A549 (cell line): Measurements from ENCODE around the gene TUBB1. TPM values are rescaled to one million over a fixed set of nuclear protein-coding genes. Genes with fewer than 3 reads are reported as not detected.

Experiments
- ATAC-seq, 2 experiments: fragments of 200-7000 bp in 1 of 2; fragments of >200 bp in 1 of 2; cut with Nextera tagmentation in 1 of 2; cut with Tn5 transposase in 1 of 2; 3 replicates each; pipeline versions ENCODE4 v1.8.0 to v1.9.1; 2018 to 2020; ENCODE audit warnings: mild to moderate bottlenecking in 1 of 2, moderate library complexity in 1 of 2
- CTCF ChIA-PET: fragments of 300-600 bp; sonication (Branson Sonifier 250); formaldehyde crosslinking; extraction: SDS; loops from one replicate; lab custom pipeline; 2021; ENCODE audit warnings: antibody characterized with exemption, inconsistent platforms; lab: Yijun Ruan, JAX
- POLR2A ChIA-PET: fragments of 350-600 bp; formaldehyde crosslinking; extraction: SDS; loops from one replicate; lab custom pipeline; 2021; ENCODE audit warnings: antibody characterized with exemption, inconsistent platforms; lab: Yijun Ruan, JAX
- DNase-seq, 2 experiments: peaks; one replicate each; pipeline versions ENCODE4 v3.0.0 to v3.0.0-alpha.2; 2011 to 2016; ENCODE audit warnings: low read depth in 1 of 2, low spot score in 1 of 2
- FAIRE-seq: peaks from 2 replicates; lab custom pipeline; 2011; peaks lifted over from hg19 to GRCh38; lab: Jason Lieb, UNC
- H3K27ac ChIP-seq, 2 experiments: fragments of >200 bp; sonication (Bioruptor Twin); formaldehyde crosslinking; 3 replicates each; pipeline ENCODE4 v1.5.1; 2016 to 2017
- H3K4me1 ChIP-seq: fragments of >200 bp; sonication (Bioruptor Twin); formaldehyde crosslinking; 3 replicates; pipeline ENCODE4 v1.6.1; 2016
- H3K4me2 ChIP-seq: fragments of >200 bp; sonication (Bioruptor Twin); formaldehyde crosslinking; 3 replicates; pipeline ENCODE4 v1.6.1; 2016
- H3K4me3 ChIP-seq: fragments of >200 bp; sonication (Bioruptor Twin); formaldehyde crosslinking; 3 replicates; pipeline ENCODE4 v1.5.1; 2016
- H3K9me3 ChIP-seq: fragments of >200 bp; sonication (Bioruptor Twin); formaldehyde crosslinking; 3 replicates; pipeline ENCODE4 v1.6.1; 2016
- BHLHE40 ChIP-seq: IDR thresholded peaks from 2 replicates; pipeline ENCODE4 v1.6.1; 2012; ENCODE audit warnings: low read depth, low read length, inconsistent platforms
- CBX8 ChIP-seq: fragments of 200-600 bp; sonication (generic); IDR thresholded peaks from 2 replicates; pipeline ENCODE4 v1.6.1; 2016
- CHD2 ChIP-seq: fragments of 150-350 bp; IDR thresholded peaks from 2 replicates; pipeline ENCODE4 v1.6.1; 2014; ENCODE audit warnings: low read length; ENCODE audit not compliant: partially characterized antibody
- E2F6 ChIP-seq: IDR thresholded peaks from 2 replicates; pipeline ENCODE4 v1.6.1; 2012; ENCODE audit warnings: low read depth, borderline replicate concordance
- EHF ChIP-seq: fragments of 250-450 bp; sonication (Bioruptor Pico); IDR thresholded peaks from 2 replicates; pipeline ENCODE4 v1.5.0; 2020; ENCODE audit warnings: mild to moderate bottlenecking
- FOSL2 ChIP-seq, 2 experiments: fragments of 450-650 bp in 1 of 2; fragments of >200 bp in 1 of 2; sonication (Bioruptor Twin) in 1 of 2; formaldehyde crosslinking; IDR thresholded peaks; 2 replicates each; pipeline versions ENCODE4 v1.5.0 to v1.6.1; 2016 to 2020; ENCODE audit warnings: mild to moderate bottlenecking in 1 of 2, moderate library complexity in 1 of 2
- HDAC2 ChIP-seq: fragments of 200-600 bp; sonication (generic); IDR thresholded peaks from 2 replicates; pipeline ENCODE4 v1.6.1; 2016
- HES2 ChIP-seq: fragments of >200 bp; sonication (Bioruptor Twin); formaldehyde crosslinking; IDR thresholded peaks from 2 replicates; pipeline ENCODE4 v1.6.1; 2016
- HOXA7 ChIP-seq: fragments of 250-450 bp; sonication (Bioruptor Pico); IDR thresholded peaks from 2 replicates; pipeline ENCODE4 v1.5.0; 2020; ENCODE audit warnings: mild to moderate bottlenecking, moderate library complexity
- HOXB13 ChIP-seq: fragments of 250-450 bp; sonication (Bioruptor Pico); IDR thresholded peaks from 2 replicates; pipeline ENCODE4 v1.5.0; 2020; ENCODE audit warnings: low read depth, mild to moderate bottlenecking, moderate library complexity
- JUN ChIP-seq, 2 experiments: fragments of >200 bp; sonication (Bioruptor Twin); formaldehyde crosslinking; IDR thresholded peaks; 2 replicates in 1 of 2; 3 replicates in 1 of 2; pipeline ENCODE4 v1.6.1; 2016 to 2017
- KDM1A ChIP-seq: fragments of 200-600 bp; sonication (generic); IDR thresholded peaks from 2 replicates; pipeline ENCODE4 v1.6.1; 2016; ENCODE audit warnings: low read depth, mild to moderate bottlenecking
- KDM5A ChIP-seq: fragments of 200-600 bp; sonication (generic); IDR thresholded peaks from 2 replicates; pipeline ENCODE4 v1.6.1; 2016; ENCODE audit warnings: antibody characterized with exemption, mild to moderate bottlenecking
- MAX ChIP-seq: IDR thresholded peaks from 2 replicates; pipeline ENCODE4 v1.6.1; 2012
- MAZ ChIP-seq: fragments of 150-350 bp; IDR thresholded peaks from 2 replicates; pipeline ENCODE4 v1.6.1; 2014; ENCODE audit warnings: antibody characterized with exemption, low read depth, low read length, borderline replicate concordance
- MYC ChIP-seq: IDR thresholded peaks from 2 replicates; pipeline ENCODE4 v1.6.1; 2012; ENCODE audit warnings: mild to moderate bottlenecking, inconsistent platforms, low read length, improper control_type of control experiment, borderline replicate concordance
- NFE2L2 ChIP-seq: fragments of 150-350 bp; conservative IDR thresholded peaks from 2 replicates; pipeline ENCODE4 v1.6.1; 2014; ENCODE audit warnings: low read length
- PBX3 ChIP-seq: IDR thresholded peaks from 2 replicates; pipeline ENCODE4 v1.6.1; 2012
- RAD21 ChIP-seq, 2 experiments: fragments of >200 bp in 1 of 2; sonication (Bioruptor Twin) in 1 of 2; formaldehyde crosslinking in 1 of 2; IDR thresholded peaks in 1 of 2; conservative IDR thresholded peaks in 1 of 2; 2 replicates in 1 of 2; 3 replicates in 1 of 2; pipeline ENCODE4 v1.6.1; 2012 to 2018; ENCODE audit warnings: inconsistent platforms in 1 of 2
- RARB ChIP-seq: fragments of 250-450 bp; sonication (Bioruptor Pico); IDR thresholded peaks from 2 replicates; pipeline ENCODE4 v1.8.0; 2021; ENCODE audit warnings: mild to moderate bottlenecking, moderate library complexity
- RFX5 ChIP-seq: fragments of 450-650 bp; IDR thresholded peaks from 2 replicates; pipeline ENCODE4 v1.7.1; 2014; ENCODE audit warnings: antibody characterized with exemption, mild to moderate bottlenecking, moderate library complexity
- SREBF2 ChIP-seq: fragments of 450-650 bp; IDR thresholded peaks from 2 replicates; pipeline ENCODE4 v1.6.1; 2014; ENCODE audit warnings: mild to moderate bottlenecking, moderate library complexity
- TP53 ChIP-seq: fragments of 250-450 bp; sonication (Bioruptor Pico); IDR thresholded peaks from 2 replicates; pipeline ENCODE4 v1.5.0; 2021; ENCODE audit warnings: mild to moderate bottlenecking, moderate library complexity
- USF2 ChIP-seq: fragments of 450-650 bp; IDR thresholded peaks from 2 replicates; pipeline ENCODE4 v1.6.1; 2014; ENCODE audit warnings: antibody characterized with exemption
- ZC3H11A ChIP-seq: fragments of 450-650 bp; IDR thresholded peaks from 2 replicates; pipeline ENCODE4 v1.6.1; 2014; ENCODE audit warnings: antibody characterized with exemption, mild to moderate bottlenecking
- ZFP36 ChIP-seq: fragments of 450-650 bp; IDR thresholded peaks from 2 replicates; pipeline ENCODE4 v1.6.1; 2014; ENCODE audit warnings: borderline replicate concordance; ENCODE audit not compliant: partially characterized antibody
- ZSCAN20 ChIP-seq: fragments of 250-450 bp; sonication (Bioruptor Pico); IDR thresholded peaks from 2 replicates; pipeline ENCODE4 v1.8.0; 2022; ENCODE audit warnings: mild to moderate bottlenecking, moderate library complexity
- WGBS: methylation state at CpG from one replicate; pipeline ENCODE4 v1.1.6; 2017; ENCODE audit errors: missing lambda C conversion rate; 5-methylcytosine and 5-hydroxymethylcytosine counted together
- polyA plus RNA-seq, 4 experiments: library from polyadenylated mRNA; depleted of rRNA in 3 of 4; stranded (reverse); fragments of >200 nt; fragmentation: RNase III in 1 of 4; extraction: RNeasy Plus Mini Kit Qiagen cat#74134 plus additional on column Dnase treatment in 1 of 4; gene quantifications; 2 replicates in 3 of 4; 3 replicates in 1 of 4; pipeline ENCODE4 v1.2.3, GENCODE V29; 2011 to 2017

Gene TUBB1
- polyA plus RNA-seq, 2 of the 4 experiments (the other 2 are of a cell fraction): 0.03 TPM; not detected in 1

- TF ChIP-seq TP53 (CRISPR knock-in tag) (peak; percentile 60; the same call in 1 of the 2 replicates), PBX3 (peak; percentile 88), RFX5 (0 out of 2 replicates have a peak, but pooled peaks have one; percentile 65), KDM1A (no peak), CBX8 (no peak), CHD2 (no peak), NFE2L2 (no peak), SREBF2 (no peak), KDM5A (0 out of 2 replicates have a peak, but pooled peaks have one; percentile 29), USF2 (peak; percentile 1; the same call in 1 of the 2 replicates), JUN (IDR thresholded peaks at IDR 0.05) (peak; percentile 74 to 93; a peak in 4 of 5 replicates), MYC (peak; percentile 48; the same call in 1 of the 2 replicates), ZC3H11A (no peak), RARB (CRISPR knock-in tag) (peak; percentile 72; the same call in 1 of the 2 replicates), E2F6 (peak; percentile 38), ZFP36 (no peak), FOSL2 (IDR thresholded peaks at IDR 0.05) (no peak), FOSL2 (CRISPR knock-in tag; IDR thresholded peaks at IDR 0.05) (no peak), HDAC2 (0 out of 2 replicates have a peak, but pooled peaks have one; percentile 50)
Measured at GRCh38 chr20:59032023-59032712, 12.9 kb downstream of the TUBB1 start, which contains the start of gene ATP5F1E (continued).

- POLR2A ChIA-PET: interaction anchor here (0.8 to 2.9 kb wide), 23 partner anchors 8 to 190 kb away, joined by 3 to 35 read pairs (median 5); partner anchors contain the start of genes NELFCD, PRELID3B and TUBB1
- 3% methylated on average over 9 of the region's 13 CpGs for WGBS
- peak; percentile 67 to 70 for ATAC-seq
- H3K4me1 ChIP-seq: peaks cover 37% of the 10 kb centered on the region
- peak overlapping the region; percentile 70 for H3K4me3 ChIP-seq
- H3K9me3 ChIP-seq: no peaks in the 10 kb centered on the region
- DNase-seq: peak in 1 of 2 experiments; percentile 46
- no peak for FAIRE-seq
- peak overlapping the region; percentile 82 for H3K4me2 ChIP-seq
- H3K27ac ChIP-seq: peak overlapping the region; percentile 81 to 99
- CTCF ChIA-PET: interaction anchor here (1.0 to 2.6 kb wide), 8 partner anchors 8 to 423 kb away, joined by 3 to 5 read pairs (median 4); partner anchors contain the start of genes PRELID3B and STX16
- TF ChIP-seq ZSCAN20 (CRISPR knock-in tag) (no peak), RAD21 (conservative IDR thresholded peaks at IDR 0.05 in 1 of 2, IDR thresholded peaks at IDR 0.05 in 1 of 2) (no peak), HOXB13 (CRISPR knock-in tag) (no peak), EHF (CRISPR knock-in tag) (no peak), HOXA7 (no peak), KDM5A (0 out of 2 replicates have a peak, but pooled peaks have one; percentile 1), HES2 (no peak), BHLHE40 (no peak), MAX (no peak), JUN (IDR thresholded peaks at IDR 0.05) (0 out of 5 replicates have a peak, but pooled peaks of 1 of the 2 experiments have one; percentile 13), TP53 (CRISPR knock-in tag) (0 out of 2 replicates have a peak, but pooled peaks have one; percentile 1), MAZ (no peak)
Measured at GRCh38 chr20:59032713-59033059, 13.5 kb downstream of the TUBB1 start.
